K562 (cell line): ENCODE measurements around the gene WAS. TPM values are rescaled to one million over a fixed set of nuclear protein-coding genes. Genes with fewer than 3 reads are reported as not detected.

Experiments
- CBFB ChIP-seq: sonication (generic); formaldehyde crosslinking; IDR thresholded peaks from 2 replicates; pipeline ENCODE4 v1.4.0; 2020; ENCODE audit warnings: mild to moderate bottlenecking, missing genetic modification reagents
- HNRNPH1 ChIP-seq: fragments of 200-400 bp; formaldehyde crosslinking; optimal IDR thresholded peaks from 2 replicates; pipeline ENCODE3; 2017; ENCODE audit warnings: low read depth, mild to moderate bottlenecking, low read length, moderate library complexity
- POLR3G ChIP-seq: IDR thresholded peaks from 2 replicates; pipeline ENCODE4 v1.6.1; 2011; ENCODE audit not compliant: insufficient read length, insufficient replicate concordance; ENCODE audit errors: extremely low read depth
- RBM25 ChIP-seq: fragments of 200-400 bp; formaldehyde crosslinking; IDR thresholded peaks from 2 replicates; pipeline ENCODE4 v1.6.1; 2018; ENCODE audit warnings: low read length, low read depth, moderate library complexity; ENCODE audit not compliant: severe bottlenecking
- SUPT5H ChIP-seq: fragments of 450-650 bp; IDR thresholded peaks from 2 replicates; pipeline ENCODE4 v1.6.1; 2016
- XRCC4 ChIP-seq: IDR thresholded peaks from one replicate; pipeline ENCODE4 v1.6.1; 2011; ENCODE audit not compliant: insufficient read depth, insufficient read length; ENCODE audit errors: extremely low read depth
- ZNF184 ChIP-seq: sonication (generic); formaldehyde crosslinking; IDR thresholded peaks from 2 replicates; pipeline ENCODE4 v1.5.0; 2020; ENCODE audit warnings: missing genetic modification reagents
- ZNF830 ChIP-seq: fragments of 250-450 bp; sonication (Bioruptor Pico); IDR thresholded peaks from 2 replicates; pipeline ENCODE4 v1.5.0; 2021; ENCODE audit warnings: mild to moderate bottlenecking
- polyA plus RNA-seq, 8 experiments: library from polyadenylated mRNA; depleted of rRNA in 4 of 8; stranded (reverse) in 5 of 8; unstranded in 3 of 8; fragments of >200 nt; fragmentation: Nextera tagmentation in 2 of 8; fragmentation: Illumina TruSeq in 1 of 8; extraction: Ambion mirVana in 2 of 8; extraction: Trizol in 1 of 8; gene quantifications; 2 replicates each; pipeline versions ENCODE4 v1.2.1 to v1.2.3, GENCODE V29; 2011 to 2014; ENCODE audit warnings: inconsistent platforms in 1 of 8, missing spikeins in 1 of 8
- total RNA-seq, 7 experiments: library from RNA; depleted of rRNA in 6 of 7; stranded (reverse); fragments of >200 nt in 6 of 7; fragmentation: Illumina TruSeq in 2 of 7; extraction: Trizol in 2 of 7; gene quantifications; 2 replicates each; pipeline versions ENCODE4 v1.2.1 to v1.2.3, GENCODE V29; 2011 to 2021; ENCODE audit warnings: low replicate concordance in 1 of 7
- TF ChIP-seq, protein P1 (sequence below), 2 experiments: fragments of 450-650 bp; IDR thresholded peaks; 2 replicates each; pipeline ENCODE4 v1.6.1; 2016; ENCODE audit warnings: mild to moderate bottlenecking in 2 of 2, borderline replicate concordance in 1 of 2, low read depth in 1 of 2, moderate library complexity in 1 of 2
- TF ChIP-seq, protein P2 (sequence below): fragments of 250-450 bp; sonication (Bioruptor Pico); IDR thresholded peaks from 2 replicates; pipeline ENCODE4 v1.9.0; 2021; ENCODE audit warnings: mild to moderate bottlenecking
- TF ChIP-seq, protein P3 (sequence below): IDR thresholded peaks from 2 replicates; pipeline ENCODE4 v1.6.1; 2011; ENCODE audit warnings: borderline replicate concordance, low read depth, mild to moderate bottlenecking, moderate library complexity, low read length; ENCODE audit not compliant: insufficient read depth, poor library complexity, severe bottlenecking
- TF ChIP-seq, protein P4 (sequence below): fragments of 450-650 bp; formaldehyde crosslinking; IDR thresholded peaks from 2 replicates; pipeline ENCODE4 v1.4.0; 2020; ENCODE audit warnings: mild to moderate bottlenecking, moderate library complexity
- TF ChIP-seq, protein P5 (sequence below), 2 experiments: fragments of 450-650 bp; IDR thresholded peaks; 2 replicates each; pipeline ENCODE4 v1.6.1; 2016

WAS gene
- total and polyA plus RNA-seq, 9 of the 15 experiments (the other 6 are each of a cell fraction or from before 2014, with no cell fraction given), result 0.11 to 16.1 (median 3.8) TPM

DNA sequence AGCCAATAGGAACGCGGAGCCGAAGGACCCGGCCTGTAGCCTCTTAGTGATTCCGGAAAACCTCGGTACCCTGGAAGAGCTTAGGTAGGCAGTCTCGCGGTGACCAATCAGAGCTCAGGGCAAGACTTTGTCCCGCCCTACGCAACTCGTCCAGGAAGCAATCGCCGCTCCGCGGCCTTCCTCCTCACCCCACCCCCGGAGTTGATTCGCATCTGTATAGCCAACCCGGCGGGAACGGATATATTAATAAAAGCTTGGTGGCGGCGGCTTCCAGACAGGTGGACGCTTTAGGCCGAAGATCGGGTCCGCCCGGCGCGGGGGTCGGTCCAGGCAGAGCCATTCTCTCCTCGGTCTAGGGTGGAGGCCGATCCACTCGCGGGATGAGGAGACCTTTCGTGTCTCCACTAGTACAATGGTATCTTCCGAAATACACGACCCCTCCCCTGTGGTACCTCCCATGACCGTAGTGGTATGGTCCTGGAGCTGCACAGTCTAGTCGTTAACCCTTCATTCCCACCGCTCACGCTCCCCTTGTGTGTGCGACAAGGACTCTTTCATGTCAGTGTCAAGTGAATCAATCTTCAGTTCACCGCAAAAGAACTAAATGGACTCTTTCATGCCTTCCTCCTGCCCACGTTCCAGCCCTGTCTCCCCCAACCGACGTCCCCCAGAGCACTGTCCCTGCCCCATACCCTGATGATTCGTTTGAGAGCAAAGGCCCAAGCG, 53.8 kb downstream of the WAS start (continued):
- TF ChIP-seq, protein P1, sequence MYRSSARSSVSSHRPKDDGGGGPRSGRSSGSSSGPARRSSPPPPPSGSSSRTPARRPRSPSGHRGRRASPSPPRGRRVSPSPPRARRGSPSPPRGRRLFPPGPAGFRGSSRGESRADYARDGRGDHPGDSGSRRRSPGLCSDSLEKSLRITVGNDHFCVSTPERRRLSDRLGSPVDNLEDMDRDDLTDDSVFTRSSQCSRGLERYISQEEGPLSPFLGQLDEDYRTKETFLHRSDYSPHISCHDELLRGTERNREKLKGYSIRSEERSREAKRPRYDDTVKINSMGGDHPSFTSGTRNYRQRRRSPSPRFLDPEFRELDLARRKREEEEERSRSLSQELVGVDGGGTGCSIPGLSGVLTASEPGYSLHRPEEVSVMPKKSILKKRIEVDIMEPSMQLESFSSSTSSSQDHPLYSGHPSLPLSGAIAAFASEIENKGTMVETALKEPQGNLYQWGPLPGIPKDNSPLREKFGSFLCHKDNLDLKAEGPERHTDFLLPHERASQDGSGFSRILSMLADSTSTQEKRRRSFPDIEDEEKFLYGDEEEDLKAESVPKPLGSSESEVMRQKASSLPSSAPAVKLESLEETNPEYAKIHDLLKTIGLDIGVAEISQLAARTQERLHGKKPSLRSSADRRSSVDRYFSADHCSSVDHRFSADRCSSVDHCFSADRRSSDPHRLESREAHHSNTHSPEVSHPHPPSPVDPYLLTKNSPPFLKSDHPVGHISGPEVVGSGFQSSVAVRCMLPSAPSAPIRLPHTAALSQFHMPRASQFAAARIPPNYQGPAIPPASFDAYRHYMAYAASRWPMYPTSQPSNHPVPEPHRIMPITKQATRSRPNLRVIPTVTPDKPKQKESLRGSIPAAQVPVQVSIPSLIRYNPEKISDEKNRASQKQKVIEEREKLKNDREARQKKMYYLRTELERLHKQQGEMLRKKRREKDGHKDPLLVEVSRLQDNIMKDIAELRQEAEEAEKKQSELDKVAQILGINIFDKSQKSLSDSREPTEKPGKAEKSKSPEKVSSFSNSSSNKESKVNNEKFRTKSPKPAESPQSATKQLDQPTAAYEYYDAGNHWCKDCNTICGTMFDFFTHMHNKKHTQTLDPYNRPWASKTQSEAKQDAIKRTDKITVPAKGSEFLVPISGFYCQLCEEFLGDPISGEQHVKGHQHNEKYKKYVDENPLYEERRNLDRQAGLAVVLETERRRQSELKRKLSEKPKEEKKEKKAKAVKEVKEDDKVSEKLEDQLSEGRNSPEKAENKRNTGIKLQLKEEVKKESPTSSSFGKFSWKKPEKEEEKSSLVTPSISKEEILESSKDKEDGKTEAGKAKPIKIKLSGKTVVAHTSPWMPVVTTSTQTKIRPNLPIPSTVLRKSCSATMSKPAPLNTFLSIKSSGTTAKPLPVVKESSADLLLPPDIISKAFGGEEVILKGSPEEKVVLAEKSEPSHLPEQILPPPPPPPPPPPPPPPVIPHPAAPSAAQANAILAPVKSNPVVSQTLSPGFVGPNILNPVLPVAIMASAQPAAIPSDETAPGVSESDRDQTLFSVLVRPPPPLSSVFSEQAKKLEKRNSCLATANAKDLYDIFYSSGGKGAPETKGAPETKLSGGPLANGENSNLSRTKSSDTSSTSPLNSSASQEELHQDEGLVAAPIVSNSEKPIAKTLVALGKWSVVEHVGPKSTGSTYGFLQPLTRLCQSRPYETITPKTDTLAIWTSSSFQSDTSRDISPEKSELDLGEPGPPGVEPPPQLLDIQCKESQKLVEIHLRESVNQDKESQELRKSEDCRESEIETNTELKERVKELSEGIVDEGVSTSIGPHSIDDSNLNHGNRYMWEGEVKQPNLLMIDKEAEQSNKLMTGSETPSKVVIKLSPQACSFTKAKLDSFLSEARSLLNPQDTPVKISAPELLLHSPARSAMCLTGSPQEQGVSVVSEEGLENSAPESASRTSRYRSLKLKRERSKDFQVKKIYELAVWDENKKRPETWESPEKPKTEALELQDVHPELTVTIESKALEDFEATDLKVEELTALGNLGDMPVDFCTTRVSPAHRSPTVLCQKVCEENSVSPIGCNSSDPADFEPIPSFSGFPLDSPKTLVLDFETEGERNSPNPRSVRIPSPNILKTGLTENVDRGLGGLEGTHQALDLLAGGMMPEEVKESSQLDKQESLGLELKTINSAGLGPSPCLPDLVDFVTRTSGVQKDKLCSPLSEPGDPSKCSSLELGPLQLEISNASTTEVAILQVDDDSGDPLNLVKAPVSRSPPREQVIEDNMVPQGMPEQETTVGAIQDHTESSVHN (IDR thresholded peaks at IDR 0.05; ENCODE audit: borderline replicate concordance in 1 of 2, low read depth in 1 of 2), result no peak
- no peak for TF ChIP-seq XRCC4
- no peak for TF ChIP-seq CBFB
- TF ChIP-seq, protein P2, sequence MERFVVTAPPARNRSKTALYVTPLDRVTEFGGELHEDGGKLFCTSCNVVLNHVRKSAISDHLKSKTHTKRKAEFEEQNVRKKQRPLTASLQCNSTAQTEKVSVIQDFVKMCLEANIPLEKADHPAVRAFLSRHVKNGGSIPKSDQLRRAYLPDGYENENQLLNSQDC (CRISPR knock-in tag), result no peak
- TF ChIP-seq, protein P3, sequence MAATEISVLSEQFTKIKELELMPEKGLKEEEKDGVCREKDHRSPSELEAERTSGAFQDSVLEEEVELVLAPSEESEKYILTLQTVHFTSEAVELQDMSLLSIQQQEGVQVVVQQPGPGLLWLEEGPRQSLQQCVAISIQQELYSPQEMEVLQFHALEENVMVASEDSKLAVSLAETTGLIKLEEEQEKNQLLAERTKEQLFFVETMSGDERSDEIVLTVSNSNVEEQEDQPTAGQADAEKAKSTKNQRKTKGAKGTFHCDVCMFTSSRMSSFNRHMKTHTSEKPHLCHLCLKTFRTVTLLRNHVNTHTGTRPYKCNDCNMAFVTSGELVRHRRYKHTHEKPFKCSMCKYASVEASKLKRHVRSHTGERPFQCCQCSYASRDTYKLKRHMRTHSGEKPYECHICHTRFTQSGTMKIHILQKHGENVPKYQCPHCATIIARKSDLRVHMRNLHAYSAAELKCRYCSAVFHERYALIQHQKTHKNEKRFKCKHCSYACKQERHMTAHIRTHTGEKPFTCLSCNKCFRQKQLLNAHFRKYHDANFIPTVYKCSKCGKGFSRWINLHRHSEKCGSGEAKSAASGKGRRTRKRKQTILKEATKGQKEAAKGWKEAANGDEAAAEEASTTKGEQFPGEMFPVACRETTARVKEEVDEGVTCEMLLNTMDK, result no peak
- TF ChIP-seq POLR3G, result no peak
- TF ChIP-seq, protein P4, sequence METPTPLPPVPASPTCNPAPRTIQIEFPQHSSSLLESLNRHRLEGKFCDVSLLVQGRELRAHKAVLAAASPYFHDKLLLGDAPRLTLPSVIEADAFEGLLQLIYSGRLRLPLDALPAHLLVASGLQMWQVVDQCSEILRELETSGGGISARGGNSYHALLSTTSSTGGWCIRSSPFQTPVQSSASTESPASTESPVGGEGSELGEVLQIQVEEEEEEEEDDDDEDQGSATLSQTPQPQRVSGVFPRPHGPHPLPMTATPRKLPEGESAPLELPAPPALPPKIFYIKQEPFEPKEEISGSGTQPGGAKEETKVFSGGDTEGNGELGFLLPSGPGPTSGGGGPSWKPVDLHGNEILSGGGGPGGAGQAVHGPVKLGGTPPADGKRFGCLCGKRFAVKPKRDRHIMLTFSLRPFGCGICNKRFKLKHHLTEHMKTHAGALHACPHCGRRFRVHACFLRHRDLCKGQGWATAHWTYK (CRISPR knock-in tag), result no peak
- TF ChIP-seq ZNF830 (CRISPR knock-in tag), result 0 out of 2 replicates have a peak, but pooled peaks have one; percentile 23
- TF ChIP-seq ZNF184 (CRISPR knock-in tag), result no peak
- TF ChIP-seq, protein P5, sequence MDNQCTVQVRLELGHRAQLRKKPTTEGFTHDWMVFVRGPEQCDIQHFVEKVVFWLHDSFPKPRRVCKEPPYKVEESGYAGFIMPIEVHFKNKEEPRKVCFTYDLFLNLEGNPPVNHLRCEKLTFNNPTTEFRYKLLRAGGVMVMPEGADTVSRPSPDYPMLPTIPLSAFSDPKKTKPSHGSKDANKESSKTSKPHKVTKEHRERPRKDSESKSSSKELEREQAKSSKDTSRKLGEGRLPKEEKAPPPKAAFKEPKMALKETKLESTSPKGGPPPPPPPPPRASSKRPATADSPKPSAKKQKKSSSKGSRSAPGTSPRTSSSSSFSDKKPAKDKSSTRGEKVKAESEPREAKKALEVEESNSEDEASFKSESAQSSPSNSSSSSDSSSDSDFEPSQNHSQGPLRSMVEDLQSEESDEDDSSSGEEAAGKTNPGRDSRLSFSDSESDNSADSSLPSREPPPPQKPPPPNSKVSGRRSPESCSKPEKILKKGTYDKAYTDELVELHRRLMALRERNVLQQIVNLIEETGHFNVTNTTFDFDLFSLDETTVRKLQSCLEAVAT (IDR thresholded peaks at IDR 0.05), result peak; percentile 33 to 67; a peak in 3 of 4 replicates
- TF ChIP-seq HNRNPH1, result no peak
- TF ChIP-seq SUPT5H, result peak; percentile 78
- TF ChIP-seq RBM25, result peak; percentile 72
